NCI-H345 (cell line): ENCODE measurements around the gene CNGA1.

Experiments used
- DNase-seq: peaks from one replicate; lab custom pipeline; 2025; lab: John Stamatoyannopoulos, UW

The CNGA1 gene

GRCh38 chr4:48016141-48017107, at the start of gene CNGA1, which contains the start of gene NIPAL1:
Gene CNGA1, minus strand, starts transcription at chr4:48016681. Its CDS starts 63,992 bp downstream, at chr4:47952689.
Gene NIPAL1, plus strand, starts transcription at chr4:48016772. Its CDS starts 68 bp downstream, at chr4:48016840.
- peak; percentile 85 for DNase-seq

DNA sequence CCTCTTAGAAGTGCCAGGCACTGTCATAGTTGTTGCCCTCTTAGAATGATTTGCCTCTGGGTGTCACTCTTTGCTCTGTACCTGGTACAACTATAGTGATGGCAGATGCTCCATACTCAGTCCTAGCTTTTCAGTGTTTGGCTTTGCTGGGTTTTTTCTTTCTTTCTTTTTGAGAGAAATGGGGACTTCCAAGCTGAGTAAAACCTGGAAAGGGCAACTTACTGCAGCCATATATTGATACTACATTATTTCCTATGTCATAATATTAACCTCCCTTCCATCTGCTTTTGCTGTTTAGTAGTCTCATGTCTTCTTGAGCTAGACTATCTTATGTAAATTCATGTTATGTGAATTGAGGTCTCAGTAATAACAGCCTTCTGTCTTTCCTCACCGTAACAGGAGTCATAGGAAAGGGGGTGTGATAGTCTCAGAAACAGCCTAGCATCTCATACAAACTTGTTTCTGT, 49.1 kb upstream of the CNGA1 start:
- no peak for DNase-seq

DNA sequence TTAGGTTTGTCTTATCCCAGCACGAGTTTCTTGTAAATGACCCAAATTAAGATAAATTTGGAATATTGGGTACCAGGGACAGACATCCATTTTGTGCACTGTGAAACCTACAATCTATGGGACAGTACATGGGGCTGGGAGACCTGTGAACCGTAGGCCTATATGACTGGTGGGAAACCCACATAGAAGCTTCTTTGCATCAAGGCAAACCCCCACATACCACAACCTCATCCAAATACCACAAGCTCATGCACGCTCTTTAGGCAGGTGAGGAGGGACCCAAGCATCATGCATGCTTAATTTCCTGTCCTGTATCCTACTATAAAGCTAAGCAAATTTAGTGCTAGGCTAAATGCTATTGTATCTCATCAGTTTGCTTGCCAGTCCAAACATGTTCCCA, 47.9 kb upstream of the CNGA1 start:
- DNase-seq, result no peak

DNA sequence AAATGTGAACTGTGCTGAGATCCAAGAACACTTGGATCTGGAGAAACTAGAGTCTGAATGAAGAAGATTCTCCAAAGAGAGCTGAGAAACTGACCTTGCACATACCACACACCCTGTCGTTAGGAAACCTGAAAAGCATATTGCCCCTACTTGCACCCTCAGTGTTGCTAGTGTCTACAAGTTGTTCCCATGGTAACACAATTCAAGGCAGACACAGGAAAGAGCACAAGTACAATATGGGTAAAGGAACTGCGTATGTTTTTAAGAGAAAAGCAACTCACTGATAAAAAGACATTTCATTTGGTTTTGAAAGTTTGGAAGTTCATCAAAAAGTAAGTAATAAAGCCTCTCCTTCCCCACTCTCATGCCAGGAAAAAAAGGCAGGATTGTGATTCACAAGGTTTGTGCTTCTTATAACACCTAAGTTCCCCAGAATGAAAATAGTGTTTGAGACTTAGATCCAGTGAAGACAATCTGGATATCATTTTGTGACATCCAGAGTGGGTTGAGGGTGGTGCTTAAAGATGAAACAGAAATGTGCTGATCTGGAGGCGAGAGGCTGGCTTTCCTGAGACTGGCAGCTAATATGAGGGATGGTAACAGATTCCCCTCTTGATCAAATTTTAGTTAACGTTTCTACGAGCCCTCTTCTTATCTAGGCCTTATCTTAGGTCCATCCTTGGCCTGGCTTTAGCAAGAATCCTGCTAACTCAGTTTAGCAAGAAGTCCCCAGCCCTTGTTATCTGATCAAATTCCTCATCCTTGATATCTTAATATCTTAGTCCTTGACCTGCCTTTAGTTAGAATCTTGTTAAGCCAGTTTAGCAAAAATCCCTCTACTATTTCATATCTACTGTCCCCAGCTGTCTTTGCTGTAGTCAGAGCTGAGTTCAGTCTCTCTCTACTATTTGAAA, 42.4 kb upstream of the CNGA1 start:
- no peak for DNase-seq

- DNase-seq, result no peak
Observed at GRCh38 chr4:48051078-48051477, 34.6 kb upstream of the CNGA1 start.

DNA sequence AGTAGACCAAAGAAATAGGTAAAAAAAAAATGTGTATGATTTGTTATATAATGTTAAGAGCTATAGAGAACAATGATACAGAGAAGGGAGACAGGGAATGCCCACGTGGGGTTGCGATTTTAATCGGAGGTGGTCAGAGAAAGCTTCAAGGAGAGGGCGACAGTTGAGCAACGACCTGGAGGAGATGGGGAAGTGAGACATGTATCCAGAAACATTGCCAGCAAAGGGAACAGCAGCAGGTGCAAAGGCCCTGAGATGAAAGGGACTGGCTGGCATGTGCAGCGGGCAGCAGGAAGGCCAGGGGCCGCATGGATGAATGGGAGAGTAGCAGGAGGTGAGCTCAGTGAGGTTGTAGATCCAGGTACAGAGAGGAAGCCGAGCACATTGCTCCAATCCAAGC, 33.0 kb upstream of the CNGA1 start:
- DNase-seq, result no peak

DNA sequence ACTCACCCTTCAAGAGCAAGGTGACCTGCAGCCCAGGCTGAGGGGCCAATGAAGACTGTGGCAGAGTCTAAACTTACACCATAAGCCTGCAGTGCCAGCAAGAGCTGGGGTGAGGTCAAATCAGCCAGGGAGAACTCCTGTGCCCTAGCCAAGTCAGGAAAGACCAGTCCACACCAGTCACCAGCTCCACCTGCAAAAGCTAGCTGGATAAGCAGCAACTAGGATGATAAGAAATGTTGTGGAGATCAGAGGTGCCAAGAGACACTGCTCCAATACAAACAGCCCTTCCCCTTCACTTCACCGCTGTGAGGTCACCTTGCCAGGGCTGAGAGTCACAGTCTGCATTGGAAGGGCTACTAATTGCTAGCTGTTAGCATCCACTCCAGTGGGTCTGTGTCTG, 31.4 kb upstream of the CNGA1 start:
- DNase-seq, result no peak

- no peak for DNase-seq
Observed at GRCh38 chr4:48047421-48047844, 31.0 kb upstream of the CNGA1 start.

DNA sequence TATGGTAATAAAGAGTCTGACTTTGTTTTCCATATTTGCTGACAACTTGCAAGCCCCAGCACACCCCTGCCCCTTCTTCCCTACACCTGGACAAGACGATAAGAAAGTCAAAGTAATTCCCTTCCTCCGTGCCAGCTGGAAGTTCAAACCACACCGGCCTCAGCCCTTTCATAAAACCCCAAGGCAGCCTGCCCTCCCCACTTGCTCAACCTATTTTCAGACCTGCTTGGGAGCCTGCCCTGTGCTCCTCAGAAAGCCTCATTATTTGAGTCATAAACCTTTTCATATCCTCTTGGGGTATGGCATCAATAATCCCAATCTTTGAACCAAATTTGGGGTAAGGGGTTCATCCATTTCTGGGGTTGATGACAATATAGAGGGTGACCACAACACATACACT, 29.6 kb upstream of the CNGA1 start:
- DNase-seq, result no peak

DNA sequence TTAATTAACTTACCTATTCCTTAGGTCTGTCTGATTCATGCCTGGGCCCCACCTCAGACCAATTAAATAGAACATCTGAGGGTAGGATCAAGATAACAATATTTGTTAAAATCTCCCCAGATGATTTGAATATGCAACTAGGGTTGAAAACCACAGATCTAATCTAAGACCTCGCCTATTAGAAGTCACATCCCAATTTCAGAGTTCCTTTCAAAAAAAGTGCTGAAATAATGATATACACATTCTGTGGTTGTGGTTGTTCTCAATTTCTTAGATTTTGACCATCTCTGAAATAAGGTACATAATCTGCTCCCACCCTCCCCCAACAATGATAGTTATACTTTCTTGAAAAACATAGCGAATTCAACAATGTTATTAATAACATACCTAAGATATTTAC, 27.8 kb upstream of the CNGA1 start:
- DNase-seq, result no peak

DNA sequence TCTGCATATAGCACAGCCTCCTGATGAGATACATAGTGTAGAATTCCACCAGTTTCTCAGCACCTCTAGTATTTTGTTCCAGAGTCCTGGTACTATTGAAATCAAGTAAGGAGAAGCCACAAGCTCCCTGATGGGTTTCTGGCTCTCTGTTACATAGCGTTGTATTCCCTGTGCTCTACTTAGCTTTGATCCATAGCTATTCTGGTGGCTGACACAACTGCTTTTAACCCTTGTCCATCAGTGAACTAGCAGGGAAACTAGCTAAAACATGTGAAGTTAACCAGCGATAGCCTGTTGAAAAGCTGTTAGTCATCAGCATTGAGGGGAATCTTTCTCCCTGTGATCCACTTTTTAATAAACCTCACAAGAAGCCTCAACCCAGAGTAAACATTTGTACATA, 27.0 kb upstream of the CNGA1 start:
- DNase-seq, result no peak

- no peak for DNase-seq
Observed at GRCh38 chr4:48042979-48043461, 26.5 kb upstream of the CNGA1 start.

DNA sequence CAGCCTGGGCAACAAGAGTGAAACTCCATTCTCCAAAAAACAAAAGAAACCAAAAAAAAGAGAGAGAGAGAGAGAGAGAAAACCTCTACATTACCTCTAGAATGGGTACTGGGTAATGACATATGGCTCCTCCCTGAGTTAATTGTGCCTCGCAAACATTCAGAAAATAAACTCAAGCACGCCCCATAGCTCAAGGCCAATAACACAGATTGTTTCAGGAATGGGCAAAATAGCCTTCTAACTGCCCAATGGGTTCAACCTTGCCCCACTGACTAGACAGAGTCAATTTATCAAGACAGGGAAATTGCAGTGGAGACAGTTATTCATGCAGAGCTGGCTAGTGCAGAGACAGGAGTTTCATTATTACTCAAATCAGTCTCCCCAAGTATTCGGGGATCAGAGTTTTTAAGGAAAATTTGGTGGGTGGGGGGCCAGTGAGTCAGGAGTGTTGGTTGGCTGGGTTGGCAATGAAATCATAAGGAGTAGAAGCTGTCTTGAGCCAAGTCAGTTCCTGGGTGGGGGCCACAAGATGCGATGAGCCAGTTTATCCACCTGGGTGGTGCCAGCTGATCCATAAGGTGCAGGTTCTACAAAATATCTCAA, 25.2 kb upstream of the CNGA1 start:
- DNase-seq, result no peak

DNA sequence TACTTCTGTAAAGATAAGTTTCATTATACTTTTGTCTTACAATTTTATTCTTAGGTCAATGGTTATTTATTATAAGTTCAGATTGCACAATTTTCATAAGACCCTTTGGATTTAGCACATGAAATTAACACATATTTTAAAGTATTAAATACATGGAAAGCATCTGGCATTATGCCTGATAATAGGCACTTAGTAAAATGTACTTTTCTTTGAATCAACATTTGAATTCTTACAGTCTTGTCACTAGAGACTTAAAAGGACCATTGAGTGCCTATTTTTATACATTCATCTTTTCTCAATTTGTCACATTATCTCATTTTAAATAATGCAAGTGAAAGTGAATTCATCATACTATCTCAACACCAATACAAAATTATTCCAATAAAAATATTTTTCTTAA, 23.1 kb upstream of the CNGA1 start:
- DNase-seq, result no peak

GRCh38 chr4:48038666-48039065, 22.2 kb upstream of the CNGA1 start:
- DNase-seq, result no peak

DNA sequence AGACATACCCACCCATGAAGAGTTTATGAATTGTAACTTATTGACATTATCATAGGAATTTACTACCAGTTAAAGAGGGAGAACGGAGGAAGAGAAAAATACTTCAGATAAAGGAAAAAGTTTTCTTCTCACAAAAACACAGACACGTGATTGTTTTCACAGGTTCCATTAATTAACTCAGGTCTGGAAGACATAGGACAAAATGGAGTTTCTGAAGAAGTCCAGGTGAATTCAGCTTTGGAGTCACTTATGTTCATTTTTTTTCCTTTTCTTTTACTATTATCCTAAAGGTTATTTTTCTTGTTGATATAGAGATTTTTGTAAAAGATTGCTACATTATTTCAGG, 20.6 kb upstream of the CNGA1 start:
- DNase-seq, result no peak

DNA sequence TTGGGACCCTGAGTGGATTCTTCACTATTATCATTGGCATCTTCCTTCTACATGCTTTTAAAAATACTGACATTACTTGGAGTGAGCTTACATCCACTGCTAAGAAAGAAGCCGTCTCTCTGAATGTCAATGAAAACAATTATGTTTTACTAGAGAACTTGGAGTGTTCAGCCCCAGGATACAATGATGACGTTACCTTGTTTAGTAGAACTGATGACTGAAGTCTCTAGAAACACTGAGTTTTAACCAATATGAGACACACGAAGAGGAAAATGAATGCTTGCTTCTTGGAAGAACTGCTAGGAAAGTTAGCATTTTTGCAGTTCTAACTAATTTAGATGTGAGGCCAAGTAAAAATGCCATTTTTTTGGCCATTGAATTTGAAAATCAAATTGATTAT, 19.5 kb upstream of the CNGA1 start:
- DNase-seq, result no peak

GRCh38 chr4:48033825-48034413, 17.4 kb upstream of the CNGA1 start:
- no peak for DNase-seq

DNA sequence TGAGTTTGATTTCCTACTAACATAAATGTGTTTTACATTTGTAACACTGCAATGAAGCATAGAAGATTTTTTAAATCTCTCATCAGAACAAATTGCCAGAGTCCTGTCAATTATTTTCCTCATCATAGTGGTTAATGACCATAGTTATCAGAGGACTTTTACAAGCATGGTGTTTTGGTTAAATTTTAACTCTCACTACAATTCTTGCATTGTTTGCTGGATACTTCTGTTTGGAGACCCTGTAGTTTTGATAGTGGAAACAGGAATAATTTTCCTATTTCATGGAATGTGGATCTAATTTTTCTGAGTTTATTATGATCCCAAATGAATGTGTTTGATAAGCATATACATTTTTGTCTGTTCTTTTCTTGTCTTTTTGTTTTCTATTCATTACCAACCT, 16.9 kb upstream of the CNGA1 start:
- DNase-seq, result no peak

DNA sequence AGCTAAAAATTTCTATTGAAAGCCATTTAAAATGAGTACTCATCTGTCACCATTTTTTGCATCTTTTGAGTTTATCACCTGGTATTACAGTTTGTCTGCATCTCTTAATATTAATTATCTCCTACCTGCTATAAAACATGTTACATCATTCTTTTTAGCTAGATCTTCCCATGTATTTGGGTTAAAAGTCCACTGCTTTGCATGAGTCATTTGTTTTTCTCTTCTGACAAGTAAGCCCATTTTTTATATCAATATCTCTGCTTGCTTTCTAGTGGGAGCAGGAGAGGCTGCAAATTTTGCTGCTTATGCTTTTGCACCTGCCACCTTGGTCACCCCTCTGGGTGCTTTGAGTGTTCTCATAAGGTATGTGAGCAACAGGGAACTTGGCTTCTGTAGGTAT, 16.2 kb upstream of the CNGA1 start:
- DNase-seq, result no peak

- DNase-seq, result no peak
Observed at GRCh38 chr4:48031802-48032525, 15.5 kb upstream of the CNGA1 start.
